H9 (cell line): ENCODE measurements around the gene IL1RAPL1. TPM values are rescaled to one million over a fixed set of nuclear protein-coding genes. Genes with fewer than 3 reads are reported as not detected.

Source experiments
- DNase-seq: peaks from one replicate; pipeline ENCODE4 v3.0.0-alpha.2; 2017
- H2AFZ ChIP-seq: one replicate; pipeline ENCODE4 v1.6.1; 2013; ENCODE audit warnings: mild to moderate bottlenecking, low read length, control low read depth, moderate library complexity
- H2AK5ac ChIP-seq: 2 replicates; pipeline ENCODE4 v1.6.1; 2013; ENCODE audit warnings: low read length, control low read depth, mixed read lengths; ENCODE audit not compliant: insufficient read length
- H2BK120ac ChIP-seq: one replicate; pipeline ENCODE4 v1.6.1; 2013; ENCODE audit warnings: low read depth, mild to moderate bottlenecking, low read length, control low read depth, inconsistent platforms; ENCODE audit not compliant: poor library complexity, severe bottlenecking
- H2BK12ac ChIP-seq: 2 replicates; pipeline ENCODE4 v1.6.1; 2013; ENCODE audit warnings: low read length, control low read depth, mixed read lengths, low read depth; ENCODE audit not compliant: insufficient read length
- H2BK15ac ChIP-seq: 2 replicates; pipeline ENCODE4 v1.6.1; 2013; ENCODE audit warnings: low read depth, low read length, control low read depth
- H2BK20ac ChIP-seq: one replicate; pipeline ENCODE4 v1.6.1; 2013; ENCODE audit warnings: low read depth, mild to moderate bottlenecking, low read length, control low read depth, inconsistent platforms; ENCODE audit not compliant: poor library complexity, severe bottlenecking
- H2BK5ac ChIP-seq: 2 replicates; pipeline ENCODE4 v1.6.1; 2013; ENCODE audit warnings: low read length, control low read depth, mixed read lengths; ENCODE audit not compliant: insufficient read length
- H3K14ac ChIP-seq: 2 replicates; pipeline ENCODE4 v1.6.1; 2013; ENCODE audit warnings: low read length, control low read depth; ENCODE audit not compliant: insufficient read depth
- H3K18ac ChIP-seq: 2 replicates; pipeline ENCODE4 v1.6.1; 2013; ENCODE audit warnings: low read depth, mild to moderate bottlenecking, mixed read lengths, low read length, control low read depth; ENCODE audit not compliant: insufficient read length
- H3K23ac ChIP-seq: 2 replicates; pipeline ENCODE4 v1.6.1; 2013; ENCODE audit warnings: low read length, control low read depth, mixed read lengths, low read depth; ENCODE audit not compliant: insufficient read length
- H3K23me2 ChIP-seq: 2 replicates; pipeline ENCODE4 v1.6.1; 2013; ENCODE audit warnings: low read depth, mild to moderate bottlenecking, mixed read lengths, low read length, control low read depth; ENCODE audit not compliant: insufficient read length, poor library complexity, severe bottlenecking
- H3K27ac ChIP-seq: 2 replicates; pipeline ENCODE4 v1.5.1; 2013; ENCODE audit warnings: low read length, control low read depth, mixed read lengths, low read depth; ENCODE audit not compliant: insufficient read length
- H3K27me3 ChIP-seq: 2 replicates; pipeline ENCODE4 v1.6.1; 2013; ENCODE audit warnings: low read length, control low read depth, inconsistent platforms; ENCODE audit not compliant: insufficient read depth
- H3K4ac ChIP-seq: 2 replicates; pipeline ENCODE4 v1.6.1; 2013; ENCODE audit warnings: low read depth, mild to moderate bottlenecking, control low read depth, inconsistent platforms, low read length, moderate library complexity
- H3K4me1 ChIP-seq: 2 replicates; pipeline ENCODE4 v1.6.1; 2013; ENCODE audit warnings: low read length, control low read depth, inconsistent platforms; ENCODE audit not compliant: insufficient read depth
- H3K4me2 ChIP-seq: 2 replicates; pipeline ENCODE4 v1.6.1; 2013; ENCODE audit warnings: low read length, control low read depth, mixed read lengths; ENCODE audit not compliant: insufficient read length, insufficient read depth
- H3K56ac ChIP-seq: 2 replicates; pipeline ENCODE4 v1.6.1; 2013; ENCODE audit warnings: low read depth, mild to moderate bottlenecking, mixed read lengths, low read length, control low read depth; ENCODE audit not compliant: insufficient read length
- H3K79me1 ChIP-seq: 2 replicates; pipeline ENCODE4 v1.6.1; 2013; ENCODE audit warnings: low read depth, mild to moderate bottlenecking, moderate library complexity, low read length, control low read depth, inconsistent platforms; ENCODE audit not compliant: insufficient read depth, poor library complexity, severe bottlenecking
- H3K79me2 ChIP-seq: 2 replicates; pipeline ENCODE4 v1.6.1; 2013; ENCODE audit warnings: low read length, control low read depth, inconsistent platforms; ENCODE audit not compliant: insufficient read depth
- H3K9ac ChIP-seq: 2 replicates; pipeline ENCODE4 v1.6.1; 2013; ENCODE audit warnings: low read length, control low read depth, mixed read lengths; ENCODE audit not compliant: insufficient read length; ENCODE audit errors: extremely low read depth
- H3K9me3 ChIP-seq: one replicate; pipeline ENCODE4 v1.6.1; 2013; ENCODE audit warnings: low read depth, low read length, inconsistent platforms; ENCODE audit not compliant: control insufficient read depth
- H3T11ph ChIP-seq: one replicate; pipeline ENCODE4 v1.6.1; 2013; ENCODE audit warnings: mild to moderate bottlenecking, low read length, control low read depth, inconsistent platforms
- H4K20me1 ChIP-seq: one replicate; pipeline ENCODE4 v1.6.1; 2013; ENCODE audit not compliant: control insufficient read depth, insufficient read length, insufficient read depth
- H4K5ac ChIP-seq: 2 replicates; pipeline ENCODE4 v1.6.1; 2013; ENCODE audit warnings: low read depth, mild to moderate bottlenecking, mixed read lengths, low read length, control low read depth; ENCODE audit not compliant: insufficient read length
- H4K8ac ChIP-seq: replicated peaks from 2 replicates; pipeline ENCODE4 v1.6.1; 2013; ENCODE audit warnings: low read length, control low read depth, mixed read lengths, low read depth; ENCODE audit not compliant: insufficient read length
- H4K91ac ChIP-seq: 2 replicates; pipeline ENCODE4 v1.6.1; 2013; ENCODE audit warnings: low read depth, mild to moderate bottlenecking, moderate library complexity, mixed read lengths, low read length, control low read depth; ENCODE audit not compliant: insufficient read length
- H3K27ac Mint-ChIP-seq, 3 experiments: 2 replicates in 2 of 3; 3 replicates in 1 of 3; pipeline ENCODE4 v1.8.0; 2020 to 2021; ENCODE audit warnings: mixed read lengths in 3 of 3, mild to moderate bottlenecking in 1 of 3, moderate library complexity in 1 of 3
- H3K27me3 Mint-ChIP-seq: 2 replicates; pipeline ENCODE4 v1.8.0; 2021; ENCODE audit warnings: low read depth, mild to moderate bottlenecking, moderate library complexity, mixed read lengths
- H3K36me3 Mint-ChIP-seq, 3 experiments: 2 replicates in 2 of 3; 3 replicates in 1 of 3; pipeline ENCODE4 v1.8.0; 2020 to 2021; ENCODE audit warnings: low read depth in 3 of 3, mixed read lengths in 3 of 3; ENCODE audit not compliant: insufficient read depth in 1 of 3
- H3K4me1 Mint-ChIP-seq, 2 experiments: 2 replicates each; pipeline ENCODE4 v1.8.0; 2020; ENCODE audit warnings: mixed read lengths in 2 of 2
- H3K4me3 Mint-ChIP-seq, 2 experiments: 2 replicates in 1 of 2; 3 replicates in 1 of 2; pipeline ENCODE4 v1.8.0; 2020 to 2021; ENCODE audit warnings: mild to moderate bottlenecking in 2 of 2, mixed read lengths in 2 of 2, moderate library complexity in 1 of 2
- H3K9me3 Mint-ChIP-seq, 2 experiments: 2 replicates in 1 of 2; 3 replicates in 1 of 2; pipeline ENCODE4 v1.8.0; 2020; ENCODE audit warnings: mild to moderate bottlenecking in 2 of 2, mixed read lengths in 2 of 2, moderate library complexity in 1 of 2
- WGBS: extraction: QIAGEN DNeasy Blood & Tissue Kit; methylation state at CpG from one replicate; pipeline ENCODE4 v1.1.7; 2013; ENCODE audit warnings: missing lambda C conversion rate, low lambda C conversion rate, mixed read lengths; ENCODE audit not compliant: insufficient read length; ENCODE audit errors: extremely low coverage; 5-methylcytosine and 5-hydroxymethylcytosine counted together
- total RNA-seq: library from RNA; stranded (reverse); gene quantifications from 2 replicates; pipeline ENCODE4 v1.2.1, GENCODE V29; 2021
- TF ChIP-seq, protein P1 (sequence below): fragments of 200-600 bp; sonication (generic); conservative IDR thresholded peaks from 3 replicates; pipeline ENCODE4 v1.8.0; 2021; ENCODE audit warnings: antibody characterized with exemption, mild to moderate bottlenecking

IL1RAPL1 gene
- total RNA-seq, 1 experiment from 2014 or later, result 0.31 TPM

DNA sequence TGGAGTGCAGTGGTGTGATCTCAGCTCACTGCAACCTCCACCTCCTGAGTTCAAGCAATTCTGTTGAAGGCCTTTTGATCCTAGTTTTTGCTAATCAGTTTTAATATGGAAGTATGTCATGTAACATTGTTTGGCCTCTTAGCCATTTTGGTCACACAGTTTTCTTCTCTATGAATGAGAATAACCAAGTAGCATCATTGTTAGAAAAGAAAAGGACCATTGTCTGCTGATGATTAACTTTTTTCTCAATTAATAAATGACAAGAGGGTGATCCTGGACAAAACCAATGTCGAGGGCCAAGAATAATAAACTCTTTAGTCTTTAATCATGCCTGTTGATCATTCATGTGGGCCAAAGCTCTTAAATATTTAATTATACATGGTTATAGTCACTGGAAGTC, 1338.8 kb downstream of the IL1RAPL1 start:
- Histone ChIP-seq H3K79me1 (no peaks in the 10 kb centered on the region), H3K27me3 (no peaks in the 10 kb centered on the region), H2AFZ (no peak overlapping the region), H3K79me2 (no peaks in the 10 kb centered on the region), H2BK5ac (no peak overlapping the region), H4K5ac (no peak overlapping the region), H3K23ac (no peak overlapping the region), H2AK5ac (no peak overlapping the region), H3K23me2 (no peaks in the 10 kb centered on the region), H2BK12ac (no peak overlapping the region), H3K9me3 (no peaks in the 10 kb centered on the region), H3K56ac (no peak overlapping the region), H3K4me1 (peaks cover 2% of the 10 kb centered on the region; the same call in 1 of the 2 replicates), H3K27ac (no peak overlapping the region), H4K91ac (no peak overlapping the region), H3T11ph (no peak overlapping the region), H2BK20ac (no peak overlapping the region), H3K4me2 (no peak overlapping the region), H3K14ac (no peak overlapping the region), H3K4ac (no peak overlapping the region), H4K8ac (no peak overlapping the region), H4K20me1 (no peaks in the 10 kb centered on the region), H3K18ac (no peak overlapping the region), H2BK120ac (no peak overlapping the region), H2BK15ac (no peak overlapping the region), H3K9ac (no peak overlapping the region)
- Mint-ChIP-seq H3K4me3 (no peak overlapping the region), H3K4me1 (peaks cover 20% of the 10 kb centered on the region in 2 experiments), H3K9me3 (peaks cover 6 to 40% of the 10 kb centered on the region in 2 experiments; a peak in 4 of 5 replicates), H3K27ac (no peak overlapping the region), H3K36me3 (no peaks in the 10 kb centered on the region), H3K27me3 (no peaks in the 10 kb centered on the region)
- no CpG with 5 or more reads among the region's 1 CpG for WGBS
- no peak for DNase-seq
- TF ChIP-seq, protein P1, sequence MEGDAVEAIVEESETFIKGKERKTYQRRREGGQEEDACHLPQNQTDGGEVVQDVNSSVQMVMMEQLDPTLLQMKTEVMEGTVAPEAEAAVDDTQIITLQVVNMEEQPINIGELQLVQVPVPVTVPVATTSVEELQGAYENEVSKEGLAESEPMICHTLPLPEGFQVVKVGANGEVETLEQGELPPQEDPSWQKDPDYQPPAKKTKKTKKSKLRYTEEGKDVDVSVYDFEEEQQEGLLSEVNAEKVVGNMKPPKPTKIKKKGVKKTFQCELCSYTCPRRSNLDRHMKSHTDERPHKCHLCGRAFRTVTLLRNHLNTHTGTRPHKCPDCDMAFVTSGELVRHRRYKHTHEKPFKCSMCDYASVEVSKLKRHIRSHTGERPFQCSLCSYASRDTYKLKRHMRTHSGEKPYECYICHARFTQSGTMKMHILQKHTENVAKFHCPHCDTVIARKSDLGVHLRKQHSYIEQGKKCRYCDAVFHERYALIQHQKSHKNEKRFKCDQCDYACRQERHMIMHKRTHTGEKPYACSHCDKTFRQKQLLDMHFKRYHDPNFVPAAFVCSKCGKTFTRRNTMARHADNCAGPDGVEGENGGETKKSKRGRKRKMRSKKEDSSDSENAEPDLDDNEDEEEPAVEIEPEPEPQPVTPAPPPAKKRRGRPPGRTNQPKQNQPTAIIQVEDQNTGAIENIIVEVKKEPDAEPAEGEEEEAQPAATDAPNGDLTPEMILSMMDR, result no peak
